OCI-LY7 (cell line): ENCODE results near the gene ITSN1.
"Not testable (repeated sequence)": the region's sequence is repeated elsewhere in the genome, so short reads cannot be mapped to it uniquely, and the experiment has no call there.

Source experiments
- CTCF ChIP-seq: fragments of 200-600 bp; sonication (generic); conservative IDR thresholded peaks from 2 replicates; pipeline ENCODE4 v1.5.1; 2014; ENCODE audit warnings: mild to moderate bottlenecking, antibody characterized with exemption, low read length, moderate library complexity, mixed read lengths
- EZH2phosphoT487 ChIP-seq: fragments of 200-600 bp; sonication (generic); IDR thresholded peaks from 2 replicates; pipeline ENCODE4 v1.6.1; 2018; ENCODE audit warnings: low read depth, borderline replicate concordance, mild to moderate bottlenecking, mixed run types, antibody characterized with exemption, low read length, moderate library complexity, mixed read lengths

- TF ChIP-seq CTCF, EZH2phosphoT487: not testable (repeated sequence)
Measured at GRCh38 chr21:33867868-33868267, 225.6 kb downstream of the ITSN1 start.
